ENCODE measurements around the gene PPARD. TPM values are rescaled to one million over a fixed set of nuclear protein-coding genes. Genes with fewer than 3 reads are reported as not detected.

The PPARD gene
- total RNA-seq, 1 experiment from 2014 or later: 13.8 TPM

- BruUV-seq (replicated peaks): no TSS peak
- ChIA-PET POLR2A (ENCODE audit: low non-redundant PET) (no interaction called here), CTCF (no interaction called here)
- no peaks in the 10 kb centered on the region for H3K36me3 ChIP-seq (ENCODE audit: insufficient read depth, low read length, poor library complexity, severe bottlenecking)
- intact Hi-C loops (cut with micrococcal nuclease; ENCODE audit: unreplicated experiment): no loop called here
- DNase-seq (ENCODE audit: low spot score): no peak
- no peak overlapping the region for H3K27ac ChIP-seq (ENCODE audit: low read depth, low read length, poor library complexity, severe bottlenecking)
- H3K27me3 ChIP-seq (replicated peaks; ENCODE audit: insufficient read depth, low read depth, low read length, poor library complexity): no peaks in the 10 kb centered on the region
- H3K4me1 ChIP-seq (ENCODE audit: insufficient read depth, low read length, poor library complexity, severe bottlenecking): no peaks in the 10 kb centered on the region
- no peak overlapping the region for H3K4me3 ChIP-seq (ENCODE audit: low read depth, low read length, poor library complexity, severe bottlenecking)
- no peak for TF ChIP-seq EZH2 (IDR thresholded peaks at IDR 0.05; ENCODE audit: borderline replicate concordance, low read depth, low read length, poor library complexity, severe bottlenecking)
- TF ChIP-seq, protein P1, sequence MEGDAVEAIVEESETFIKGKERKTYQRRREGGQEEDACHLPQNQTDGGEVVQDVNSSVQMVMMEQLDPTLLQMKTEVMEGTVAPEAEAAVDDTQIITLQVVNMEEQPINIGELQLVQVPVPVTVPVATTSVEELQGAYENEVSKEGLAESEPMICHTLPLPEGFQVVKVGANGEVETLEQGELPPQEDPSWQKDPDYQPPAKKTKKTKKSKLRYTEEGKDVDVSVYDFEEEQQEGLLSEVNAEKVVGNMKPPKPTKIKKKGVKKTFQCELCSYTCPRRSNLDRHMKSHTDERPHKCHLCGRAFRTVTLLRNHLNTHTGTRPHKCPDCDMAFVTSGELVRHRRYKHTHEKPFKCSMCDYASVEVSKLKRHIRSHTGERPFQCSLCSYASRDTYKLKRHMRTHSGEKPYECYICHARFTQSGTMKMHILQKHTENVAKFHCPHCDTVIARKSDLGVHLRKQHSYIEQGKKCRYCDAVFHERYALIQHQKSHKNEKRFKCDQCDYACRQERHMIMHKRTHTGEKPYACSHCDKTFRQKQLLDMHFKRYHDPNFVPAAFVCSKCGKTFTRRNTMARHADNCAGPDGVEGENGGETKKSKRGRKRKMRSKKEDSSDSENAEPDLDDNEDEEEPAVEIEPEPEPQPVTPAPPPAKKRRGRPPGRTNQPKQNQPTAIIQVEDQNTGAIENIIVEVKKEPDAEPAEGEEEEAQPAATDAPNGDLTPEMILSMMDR (conservative IDR thresholded peaks at IDR 0.05; ENCODE audit: low read depth, low read length): no peak
- H3K9me3 ChIP-seq (ENCODE audit: low read depth, low read length, poor library complexity, severe bottlenecking): no peaks in the 10 kb centered on the region
Measured at GRCh38 chr6:35409245-35409644, 66.9 kb downstream of the PPARD start.

DNA sequence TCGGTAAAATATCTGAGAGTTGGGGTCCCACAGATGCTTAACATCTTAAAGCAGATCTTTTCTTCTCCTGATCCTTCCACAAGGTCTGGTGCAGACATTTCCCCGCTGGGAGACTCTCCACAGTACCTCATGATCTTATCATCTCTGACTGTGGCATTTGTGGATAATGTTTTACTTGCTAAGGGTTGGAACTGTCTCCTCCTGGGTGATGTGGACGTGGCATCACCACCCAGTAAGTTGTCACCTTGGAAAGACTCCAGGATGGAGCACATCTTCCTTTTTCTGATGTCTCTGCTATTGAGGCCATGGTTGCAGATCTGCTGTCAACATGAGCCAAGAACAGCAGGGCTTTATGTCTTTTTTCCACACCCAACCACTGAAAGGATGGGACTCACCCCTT lies 67.8 kb downstream of the PPARD start:
- TF ChIP-seq EZH2 (IDR thresholded peaks at IDR 0.05; ENCODE audit: borderline replicate concordance, low read depth, low read length, poor library complexity, severe bottlenecking): no peak
- TF ChIP-seq, protein P1 (conservative IDR thresholded peaks at IDR 0.05; ENCODE audit: low read depth, low read length): no peak
- no peak overlapping the region for H3K4me3 ChIP-seq (ENCODE audit: low read depth, low read length, poor library complexity, severe bottlenecking)
- intact Hi-C loops (cut with micrococcal nuclease; ENCODE audit: unreplicated experiment): no loop called here
- no peak for DNase-seq (ENCODE audit: low spot score)
- CTCF ChIA-PET: no interaction called here
- no TSS peak for BruUV-seq (replicated peaks)
- no peak overlapping the region for H3K27ac ChIP-seq (ENCODE audit: low read depth, low read length, poor library complexity, severe bottlenecking)
- H3K9me3 ChIP-seq (ENCODE audit: low read depth, low read length, poor library complexity, severe bottlenecking): no peaks in the 10 kb centered on the region
- no peaks in the 10 kb centered on the region for H3K36me3 ChIP-seq (ENCODE audit: insufficient read depth, low read length, poor library complexity, severe bottlenecking)
- H3K27me3 ChIP-seq (replicated peaks; ENCODE audit: insufficient read depth, low read depth, low read length, poor library complexity): no peaks in the 10 kb centered on the region
- H3K4me1 ChIP-seq (ENCODE audit: insufficient read depth, low read length, poor library complexity, severe bottlenecking): no peaks in the 10 kb centered on the region
- POLR2A ChIA-PET (ENCODE audit: low non-redundant PET): no interaction called here

- H3K4me1 ChIP-seq (ENCODE audit: insufficient read depth, low read length, poor library complexity, severe bottlenecking): no peaks in the 10 kb centered on the region
- H3K27me3 ChIP-seq (replicated peaks; ENCODE audit: insufficient read depth, low read depth, low read length, poor library complexity): no peaks in the 10 kb centered on the region
- ChIA-PET CTCF (no interaction called here), POLR2A (ENCODE audit: low non-redundant PET) (no interaction called here)
- no peak for TF ChIP-seq EZH2 (IDR thresholded peaks at IDR 0.05; ENCODE audit: borderline replicate concordance, low read depth, low read length, poor library complexity, severe bottlenecking)
- TF ChIP-seq, protein P1 (conservative IDR thresholded peaks at IDR 0.05; ENCODE audit: low read depth, low read length): no peak
- BruUV-seq (replicated peaks): no TSS peak
- intact Hi-C loops (cut with micrococcal nuclease; ENCODE audit: unreplicated experiment): no loop called here
- H3K4me3 ChIP-seq (ENCODE audit: low read depth, low read length, poor library complexity, severe bottlenecking): no peak overlapping the region
- H3K9me3 ChIP-seq (ENCODE audit: low read depth, low read length, poor library complexity, severe bottlenecking): no peaks in the 10 kb centered on the region
- no peak overlapping the region for H3K27ac ChIP-seq (ENCODE audit: low read depth, low read length, poor library complexity, severe bottlenecking)
- no peaks in the 10 kb centered on the region for H3K36me3 ChIP-seq (ENCODE audit: insufficient read depth, low read length, poor library complexity, severe bottlenecking)
- no peak for DNase-seq (ENCODE audit: low spot score)
Measured at GRCh38 chr6:35411066-35411465, 68.7 kb downstream of the PPARD start.

Measured in A673 (cell line).